CD14-positive monocyte (primary cell): ENCODE measurements around the gene C8B. TPM values are rescaled to one million over a fixed set of nuclear protein-coding genes. Genes with fewer than 3 reads are reported as not detected.

Experiments
- DNase-seq, 3 donors: peaks; one replicate each; pipeline ENCODE4 v3.0.0-alpha.2; 2011 to 2022
- H2AFZ ChIP-seq: 2 replicates; pipeline ENCODE4 v1.6.0; 2012; ENCODE audit warnings: mild to moderate bottlenecking, low read depth, low read length, inconsistent platforms; ENCODE audit not compliant: insufficient read depth, poor library complexity, severe bottlenecking
- H3K27ac ChIP-seq, 2 donors: 1 replicate in 1 of 2; 2 replicates in 1 of 2; pipeline ENCODE4 v1.5.1; 2012 to 2013; ENCODE audit warnings: low read length in 2 of 2, control low read depth in 1 of 2, inconsistent platforms in 1 of 2, low read depth in 1 of 2, mild to moderate bottlenecking in 1 of 2
- H3K27me3 ChIP-seq, 2 donors: one replicate each; pipeline versions ENCODE4 v1.6.0 to v1.6.1; 2011 to 2013; ENCODE audit warnings: low read length in 2 of 2; ENCODE audit not compliant: control insufficient read depth in 2 of 2, insufficient read depth in 2 of 2
- H3K36me3 ChIP-seq, 2 donors: replicated peaks in 1 of 2; 1 replicate in 1 of 2; 2 replicates in 1 of 2; pipeline versions ENCODE4 v1.5.1 to v1.6.1; 2012 to 2013; ENCODE audit warnings: low read length in 2 of 2, control low read depth in 1 of 2, inconsistent platforms in 1 of 2, mild to moderate bottlenecking in 1 of 2; ENCODE audit not compliant: insufficient read depth in 2 of 2, control insufficient read depth in 1 of 2
- H3K4me1 ChIP-seq, 2 donors: 1 replicate in 1 of 2; 2 replicates in 1 of 2; pipeline versions ENCODE4 v1.5.1 to v1.6.1; 2012 to 2013; ENCODE audit warnings: low read length in 2 of 2, control low read depth in 1 of 2, inconsistent platforms in 1 of 2, mild to moderate bottlenecking in 1 of 2, moderate library complexity in 1 of 2; ENCODE audit not compliant: insufficient read depth in 2 of 2, control insufficient read depth in 1 of 2
- H3K4me2 ChIP-seq: replicated peaks from 2 replicates; pipeline ENCODE3; 2012; ENCODE audit warnings: low read length, moderate library complexity, mild to moderate bottlenecking; ENCODE audit not compliant: poor library complexity, severe bottlenecking; ENCODE audit errors: extremely low read depth
- H3K4me3 ChIP-seq, 3 experiments: fragments of 200-600 bp in 1 of 3; sonication (generic) in 1 of 3; replicated peaks in 1 of 3; 1 replicate in 2 of 3; 2 replicates in 1 of 3; pipeline ENCODE4 v1.5.1; 2011 to 2013; ENCODE audit warnings: low read length in 3 of 3, mild to moderate bottlenecking in 3 of 3, control low read depth in 2 of 3, low read depth in 2 of 3, inconsistent platforms in 1 of 3, moderate library complexity in 1 of 3
- H3K79me2 ChIP-seq: 2 replicates; pipeline ENCODE4 v1.6.0; 2012; ENCODE audit warnings: mild to moderate bottlenecking, control low read depth, inconsistent platforms, low read length, moderate library complexity; ENCODE audit not compliant: insufficient read depth
- H3K9ac ChIP-seq: 2 replicates; pipeline ENCODE4 v1.6.0; 2017; ENCODE audit warnings: low read length, mild to moderate bottlenecking; ENCODE audit not compliant: insufficient read depth, poor library complexity, severe bottlenecking
- H3K9me3 ChIP-seq, 2 donors: replicated peaks in 1 of 2; 1 replicate in 1 of 2; 2 replicates in 1 of 2; pipeline versions ENCODE4 v1.5.1 to v1.6.1; 2012 to 2013; ENCODE audit warnings: low read length in 2 of 2, control low read depth in 1 of 2; ENCODE audit not compliant: control insufficient read depth in 1 of 2, insufficient read depth in 1 of 2
- H4K20me1 ChIP-seq: 2 replicates; pipeline ENCODE4 v1.6.0; 2012; ENCODE audit warnings: mild to moderate bottlenecking, low read length, control low read depth, moderate library complexity; ENCODE audit not compliant: insufficient read depth
- H3K27ac Mint-ChIP-seq, 7 donors: one replicate each; pipeline ENCODE4 v1.8.0; 2020; ENCODE audit warnings: mild to moderate bottlenecking in 7 of 7, mixed read lengths in 7 of 7, moderate library complexity in 6 of 7, inconsistent platforms in 2 of 7
- H3K27me3 Mint-ChIP-seq, 3 donors: one replicate each; pipeline ENCODE4 v1.8.0; 2021 to 2022; ENCODE audit warnings: low read depth in 3 of 3, mild to moderate bottlenecking in 3 of 3, mixed read lengths in 3 of 3, moderate library complexity in 3 of 3, inconsistent platforms in 1 of 3
- H3K36me3 Mint-ChIP-seq, 2 donors: one replicate each; pipeline ENCODE4 v1.8.0; 2020; ENCODE audit warnings: mixed read lengths in 2 of 2, inconsistent platforms in 1 of 2, mild to moderate bottlenecking in 1 of 2
- H3K4me1 Mint-ChIP-seq: one replicate; pipeline ENCODE4 v1.8.0; 2020; ENCODE audit warnings: mild to moderate bottlenecking, mixed read lengths
- H3K4me3 Mint-ChIP-seq, 2 donors: one replicate each; pipeline ENCODE4 v1.8.0; 2020; ENCODE audit warnings: mild to moderate bottlenecking in 2 of 2, mixed read lengths in 2 of 2, moderate library complexity in 1 of 2
- H3K9me3 Mint-ChIP-seq, 7 donors: one replicate each; pipeline ENCODE4 v1.8.0; 2020 to 2022; ENCODE audit warnings: mixed read lengths in 7 of 7, mild to moderate bottlenecking in 6 of 7, moderate library complexity in 6 of 7, inconsistent platforms in 2 of 7
- CTCF ChIP-seq: fragments of 200-600 bp; IDR thresholded peaks from one replicate; pipeline ENCODE4 v1.8.0; 2022; ENCODE audit warnings: antibody characterized with exemption, mild to moderate bottlenecking
- WGBS: methylation state at CpG from one replicate; pipeline ENCODE4 v1.1.5; 2013; ENCODE audit warnings: missing lambda C conversion rate; ENCODE audit not compliant: insufficient coverage; 5-methylcytosine and 5-hydroxymethylcytosine counted together
- intact Hi-C, 2 donors: fragments of 100-400 bp; cut with micrococcal nuclease; formaldehyde crosslinking; loops; one replicate each; pipeline versions ENCODE4 v1.15.0 to v1.15.1; 2023
- polyA plus RNA-seq, 3 donors: library from polyadenylated mRNA; depleted of rRNA in 1 of 3; unstranded in 2 of 3; stranded (reverse) in 1 of 3; fragments of 300-500 nt in 2 of 3; fragments of >200 nt in 1 of 3; fragmentation: Illumina TruSeq in 2 of 3; gene quantifications; 1 replicate in 2 of 3; 2 replicates in 1 of 3; pipeline ENCODE4 v1.2.3, GENCODE V29; 2012 to 2021

C8B gene
- polyA plus RNA-seq, 3 donors: not detected

DNA sequence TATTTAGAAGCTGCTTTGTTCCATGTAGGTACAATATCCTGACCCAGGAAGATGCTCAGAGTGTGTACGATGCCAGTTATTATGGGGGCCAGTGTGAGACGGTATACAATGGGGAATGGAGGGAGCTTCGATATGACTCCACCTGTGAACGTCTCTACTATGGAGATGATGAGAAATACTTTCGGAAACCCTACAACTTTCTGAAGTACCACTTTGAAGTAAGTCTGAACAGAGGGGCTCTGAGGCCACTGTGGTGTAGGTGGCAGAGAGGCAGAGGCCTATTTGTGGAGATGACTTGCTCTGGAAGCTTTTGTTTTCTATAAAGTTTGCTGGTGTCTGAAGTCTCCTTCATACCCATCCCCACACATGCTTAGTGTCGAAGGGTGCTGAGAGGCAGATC is 84.4 kb downstream of the C8B start:
- H3K27me3 Mint-ChIP-seq: peaks cover 0 to 4% (median 3%) of the 10 kb centered on the region in 3 donors
- no peak overlapping the region for H3K27ac Mint-ChIP-seq
- no peaks in the 10 kb centered on the region for H3K9me3 ChIP-seq
- H3K9me3 Mint-ChIP-seq: peaks cover 0 to 8% (median 2%) of the 10 kb centered on the region in 7 donors
- H2AFZ ChIP-seq: no peak overlapping the region
- WGBS: 94% methylated on average over 3 of the region's 6 CpGs
- no peaks in the 10 kb centered on the region for H3K36me3 ChIP-seq
- no peak for TF ChIP-seq CTCF
- no peaks in the 10 kb centered on the region for H3K36me3 Mint-ChIP-seq
- H3K9ac ChIP-seq: no peak overlapping the region
- DNase-seq: no peak
- no peaks in the 10 kb centered on the region for H4K20me1 ChIP-seq
- H3K4me1 ChIP-seq: no peaks in the 10 kb centered on the region
- intact Hi-C loops: no loop called here
- no peaks in the 10 kb centered on the region for H3K4me1 Mint-ChIP-seq
- no peak overlapping the region for H3K4me2 ChIP-seq
- H3K4me3 ChIP-seq: no peak overlapping the region
- no peaks in the 10 kb centered on the region for H3K79me2 ChIP-seq
- no peak overlapping the region for H3K4me3 Mint-ChIP-seq
- no peak overlapping the region for H3K27ac ChIP-seq
- H3K27me3 ChIP-seq: no peaks in the 10 kb centered on the region

GRCh38 chr1:56880774-56881173 is 85.0 kb downstream of the C8B start:
- Mint-ChIP-seq H3K9me3 (peaks cover under 1 to 8% (median 4%) of the 10 kb centered on the region in 7 donors), H3K27me3 (peaks cover 0 to 4% (median 3%) of the 10 kb centered on the region in 3 donors), H3K4me3 (no peak overlapping the region), H3K4me1 (no peaks in the 10 kb centered on the region), H3K36me3 (no peaks in the 10 kb centered on the region), H3K27ac (no peak overlapping the region)
- WGBS: no CpG with 5 or more reads among the region's 1 CpG
- DNase-seq: no peak
- Histone ChIP-seq H3K36me3 (no peaks in the 10 kb centered on the region), H3K9me3 (no peaks in the 10 kb centered on the region), H3K27me3 (no peaks in the 10 kb centered on the region), H3K4me2 (no peak overlapping the region), H2AFZ (no peak overlapping the region), H4K20me1 (no peaks in the 10 kb centered on the region), H3K4me1 (no peaks in the 10 kb centered on the region), H3K27ac (no peak overlapping the region), H3K79me2 (no peaks in the 10 kb centered on the region), H3K4me3 (no peak overlapping the region), H3K9ac (no peak overlapping the region)
- no peak for TF ChIP-seq CTCF
- intact Hi-C loops: no loop called here

Other genes starting within 250 kb of the C8B start
- not detected for gene FYB2, start 146.6 kb downstream of the C8B start, polyA plus RNA-seq
- not detected for gene C8A, start 111.2 kb downstream of the C8B start, polyA plus RNA-seq